Panc1 (cell line): ENCODE measurements around the gene GRHL3. TPM values are rescaled to one million over a fixed set of nuclear protein-coding genes. Genes with fewer than 3 reads are reported as not detected.

Source experiments
- ATAC-seq: fragments of 200-7000 bp; cut with Tn5 transposase; 2 replicates; pipeline ENCODE4 v1.9.1; 2020; ENCODE audit warnings: mild to moderate bottlenecking, moderate library complexity
- BruUV-seq: library from RNA; stranded (reverse); fragments of 400-500 nt; replicated peaks from 2 replicates; lab custom pipeline; 2021; lab: Mats Ljungman, UMichigan
- CTCF ChIA-PET: fragments of 300-600 bp; sonication (Branson Sonifier 250); formaldehyde crosslinking; loops from one replicate; lab custom pipeline; 2022; ENCODE audit warnings: antibody characterized with exemption; lab: Charles Lee
- POLR2A ChIA-PET: fragments of 300-600 bp; sonication (Branson Sonifier 250); formaldehyde crosslinking; loops from one replicate; lab custom pipeline; 2022; ENCODE audit warnings: antibody characterized with exemption; lab: Charles Lee
- DNase-seq: peaks from one replicate; pipeline ENCODE4 v3.0.0-alpha.2; 2010; ENCODE audit warnings: low read depth, low spot score
- H3K27ac ChIP-seq: 2 replicates; pipeline ENCODE4 v1.5.1; 2011; ENCODE audit warnings: mild to moderate bottlenecking, low read length, inconsistent platforms
- H3K27me3 ChIP-seq: fragments of 200-500 bp; sonication (Bioruptor generic); 2 replicates; pipeline ENCODE4 v1.6.0; 2014; ENCODE audit warnings: low read length, inconsistent platforms; ENCODE audit not compliant: control insufficient read depth, insufficient read depth
- H3K36me3 ChIP-seq: fragments of 200-500 bp; sonication (Bioruptor generic); 2 replicates; pipeline ENCODE4 v1.5.1; 2014; ENCODE audit warnings: inconsistent platforms, mild to moderate bottlenecking, low read length, moderate library complexity; ENCODE audit not compliant: control insufficient read depth, insufficient read depth
- H3K4me1 ChIP-seq: 2 replicates; pipeline ENCODE4 v1.5.1; 2011; ENCODE audit warnings: inconsistent platforms, mild to moderate bottlenecking, low read length, moderate library complexity; ENCODE audit not compliant: control insufficient read depth, insufficient read depth
- H3K4me3 ChIP-seq, 2 experiments: 2 replicates each; pipeline ENCODE4 v1.5.1; 2011 to 2012; ENCODE audit warnings: low read depth in 2 of 2, low read length in 2 of 2, mild to moderate bottlenecking in 2 of 2, inconsistent platforms in 1 of 2, moderate library complexity in 1 of 2
- H3K9me3 ChIP-seq: fragments of 200-500 bp; sonication (Bioruptor generic); 2 replicates; pipeline ENCODE4 v1.5.1; 2014; ENCODE audit warnings: low read depth, mild to moderate bottlenecking, inconsistent platforms, low read length, moderate library complexity; ENCODE audit not compliant: control insufficient read depth, insufficient read depth
- CTCF ChIP-seq: fragments of 450-650 bp; IDR thresholded peaks from 2 replicates; pipeline ENCODE4 v1.5.1; 2017; ENCODE audit warnings: mild to moderate bottlenecking
- POLR2AphosphoS5 ChIP-seq: IDR thresholded peaks from 2 replicates; pipeline ENCODE4 v1.6.1; 2012; ENCODE audit warnings: mild to moderate bottlenecking, low read depth, low read length, moderate library complexity
- SIN3A ChIP-seq: IDR thresholded peaks from 2 replicates; pipeline ENCODE4 v1.6.1; 2012; ENCODE audit warnings: low read depth, mild to moderate bottlenecking, low read length, moderate library complexity, borderline replicate concordance; ENCODE audit not compliant: insufficient read depth
- TCF7L2 ChIP-seq: IDR thresholded peaks from 2 replicates; pipeline ENCODE4 v1.6.1; 2011; ENCODE audit warnings: mild to moderate bottlenecking, low read depth, low read length, inconsistent platforms
- in situ Hi-C: cut with HindIII; loops from 2 replicates; pipeline ENCODE4 v1.10.0; 2016; ENCODE audit warnings: low sequenced_read_pairs, low pct_unique_long_range_greater_than_20kb
- intact Hi-C: fragments of 100-400 bp; cut with micrococcal nuclease; formaldehyde crosslinking; loops from one replicate; pipeline ENCODE4 v1.10.0; 2022; ENCODE audit not compliant: unreplicated experiment
- total RNA-seq: library from RNA; stranded (reverse); gene quantifications from one replicate; pipeline ENCODE4 v1.2.1, GENCODE V29; 2021; ENCODE audit not compliant: unreplicated experiment
- TF ChIP-seq, protein P1 (sequence below), 2 experiments: IDR thresholded peaks; 2 replicates each; pipeline ENCODE4 v1.6.1; 2011 to 2012; ENCODE audit warnings: low read depth in 2 of 2, control low read depth in 1 of 2, low read length in 1 of 2, mild to moderate bottlenecking in 1 of 2, moderate library complexity in 1 of 2; ENCODE audit not compliant: insufficient read depth in 1 of 2

Gene GRHL3
- total RNA-seq, 1 experiment from 2014 or later = 16.7 TPM

- Histone ChIP-seq H3K27me3 (no peaks in the 10 kb centered on the region), H3K9me3 (no peaks in the 10 kb centered on the region), H3K4me1 (no peaks in the 10 kb centered on the region; the same call in 1 of the 2 replicates), H3K27ac (no peak overlapping the region), H3K4me3 (no peak overlapping the region), H3K36me3 (no peaks in the 10 kb centered on the region)
- ATAC-seq (no peak), DNase-seq (no peak)
- POLR2A ChIA-PET = no interaction called here
- intact Hi-C loops (no loop called here), in situ Hi-C loops (no loop called here)
- CTCF ChIA-PET = interaction anchor here (1.4 kb wide), 1 partner anchor 145 kb away, joined by 5 read pairs; no protein-coding TSS in a partner anchor
- no TSS peak for BruUV-seq
- no peak for TF ChIP-seq POLR2AphosphoS5
- TF ChIP-seq, protein P1, sequence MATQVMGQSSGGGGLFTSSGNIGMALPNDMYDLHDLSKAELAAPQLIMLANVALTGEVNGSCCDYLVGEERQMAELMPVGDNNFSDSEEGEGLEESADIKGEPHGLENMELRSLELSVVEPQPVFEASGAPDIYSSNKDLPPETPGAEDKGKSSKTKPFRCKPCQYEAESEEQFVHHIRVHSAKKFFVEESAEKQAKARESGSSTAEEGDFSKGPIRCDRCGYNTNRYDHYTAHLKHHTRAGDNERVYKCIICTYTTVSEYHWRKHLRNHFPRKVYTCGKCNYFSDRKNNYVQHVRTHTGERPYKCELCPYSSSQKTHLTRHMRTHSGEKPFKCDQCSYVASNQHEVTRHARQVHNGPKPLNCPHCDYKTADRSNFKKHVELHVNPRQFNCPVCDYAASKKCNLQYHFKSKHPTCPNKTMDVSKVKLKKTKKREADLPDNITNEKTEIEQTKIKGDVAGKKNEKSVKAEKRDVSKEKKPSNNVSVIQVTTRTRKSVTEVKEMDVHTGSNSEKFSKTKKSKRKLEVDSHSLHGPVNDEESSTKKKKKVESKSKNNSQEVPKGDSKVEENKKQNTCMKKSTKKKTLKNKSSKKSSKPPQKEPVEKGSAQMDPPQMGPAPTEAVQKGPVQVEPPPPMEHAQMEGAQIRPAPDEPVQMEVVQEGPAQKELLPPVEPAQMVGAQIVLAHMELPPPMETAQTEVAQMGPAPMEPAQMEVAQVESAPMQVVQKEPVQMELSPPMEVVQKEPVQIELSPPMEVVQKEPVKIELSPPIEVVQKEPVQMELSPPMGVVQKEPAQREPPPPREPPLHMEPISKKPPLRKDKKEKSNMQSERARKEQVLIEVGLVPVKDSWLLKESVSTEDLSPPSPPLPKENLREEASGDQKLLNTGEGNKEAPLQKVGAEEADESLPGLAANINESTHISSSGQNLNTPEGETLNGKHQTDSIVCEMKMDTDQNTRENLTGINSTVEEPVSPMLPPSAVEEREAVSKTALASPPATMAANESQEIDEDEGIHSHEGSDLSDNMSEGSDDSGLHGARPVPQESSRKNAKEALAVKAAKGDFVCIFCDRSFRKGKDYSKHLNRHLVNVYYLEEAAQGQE (IDR thresholded peaks at IDR 0.05; ENCODE audit: insufficient read depth in 1 of 2, low read depth in 2 of 2, low read length in 1 of 2) = no peak
- TF ChIP-seq SIN3A = no peak
- no peak for TF ChIP-seq TCF7L2
These were observed 28.2 kb downstream of the GRHL3 start for GRCh38 chr1:24347159-24347934.

- BruUV-seq = no TSS peak
- H3K27ac ChIP-seq = no peak overlapping the region
- POLR2A ChIA-PET = no interaction called here
- no peaks in the 10 kb centered on the region for H3K9me3 ChIP-seq
- intact Hi-C loops (no loop called here), in situ Hi-C loops (no loop called here)
- TF ChIP-seq CTCF = no peak
- no peak for TF ChIP-seq SIN3A
- ATAC-seq (no peak), DNase-seq (no peak)
- CTCF ChIA-PET = interaction anchor here (1.4 kb wide), 1 partner anchor 146 kb away, joined by 5 read pairs; no protein-coding TSS in a partner anchor
- H3K27me3 ChIP-seq = no peaks in the 10 kb centered on the region
- H3K4me1 ChIP-seq = no peaks in the 10 kb centered on the region; the same call in 1 of the 2 replicates
- H3K4me3 ChIP-seq = no peak overlapping the region
- no peaks in the 10 kb centered on the region for H3K36me3 ChIP-seq
These were observed 29.0 kb downstream of the GRHL3 start for GRCh38 chr1:24348196-24348595.

- ChIA-PET POLR2A (no interaction called here), CTCF (no interaction called here)
- DNase-seq = no peak
- Histone ChIP-seq H3K4me3 (no peak overlapping the region), H3K4me1 (no peaks in the 10 kb centered on the region; the same call in 1 of the 2 replicates), H3K36me3 (no peaks in the 10 kb centered on the region), H3K27ac (no peak overlapping the region), H3K9me3 (no peaks in the 10 kb centered on the region), H3K27me3 (no peaks in the 10 kb centered on the region)
- no TSS peak for BruUV-seq
- TF ChIP-seq, protein P1 (IDR thresholded peaks at IDR 0.05; ENCODE audit: insufficient read depth in 1 of 2, low read depth in 2 of 2, low read length in 1 of 2) = no peak
- TF ChIP-seq SIN3A (no peak), TCF7L2 (no peak), POLR2AphosphoS5 (no peak), CTCF (no peak)
- ATAC-seq = no peak
- in situ Hi-C loops (no loop called here), intact Hi-C loops (no loop called here)
These were observed 30.7 kb downstream of the GRHL3 start for GRCh38 chr1:24349891-24350290.
